Pulmonary artery endothelial cell (primary cell): ENCODE data around the gene ENAH. TPM values are rescaled to one million over a fixed set of nuclear protein-coding genes. Genes with fewer than 3 reads are reported as not detected.

Experiments
- DNase-seq: peaks from one replicate; pipeline ENCODE4 v3.0.0-alpha.2; 2011; ENCODE audit warnings: low read depth, low spot score
- total RNA-seq: library from RNA; depleted of rRNA; stranded (reverse); fragments of >200 nt; gene quantifications from 2 replicates; pipeline ENCODE4 v1.2.3, GENCODE V29; 2014

Gene ENAH
- total RNA-seq, 1 donor from 2014 or later = 46.0 TPM

DNA sequence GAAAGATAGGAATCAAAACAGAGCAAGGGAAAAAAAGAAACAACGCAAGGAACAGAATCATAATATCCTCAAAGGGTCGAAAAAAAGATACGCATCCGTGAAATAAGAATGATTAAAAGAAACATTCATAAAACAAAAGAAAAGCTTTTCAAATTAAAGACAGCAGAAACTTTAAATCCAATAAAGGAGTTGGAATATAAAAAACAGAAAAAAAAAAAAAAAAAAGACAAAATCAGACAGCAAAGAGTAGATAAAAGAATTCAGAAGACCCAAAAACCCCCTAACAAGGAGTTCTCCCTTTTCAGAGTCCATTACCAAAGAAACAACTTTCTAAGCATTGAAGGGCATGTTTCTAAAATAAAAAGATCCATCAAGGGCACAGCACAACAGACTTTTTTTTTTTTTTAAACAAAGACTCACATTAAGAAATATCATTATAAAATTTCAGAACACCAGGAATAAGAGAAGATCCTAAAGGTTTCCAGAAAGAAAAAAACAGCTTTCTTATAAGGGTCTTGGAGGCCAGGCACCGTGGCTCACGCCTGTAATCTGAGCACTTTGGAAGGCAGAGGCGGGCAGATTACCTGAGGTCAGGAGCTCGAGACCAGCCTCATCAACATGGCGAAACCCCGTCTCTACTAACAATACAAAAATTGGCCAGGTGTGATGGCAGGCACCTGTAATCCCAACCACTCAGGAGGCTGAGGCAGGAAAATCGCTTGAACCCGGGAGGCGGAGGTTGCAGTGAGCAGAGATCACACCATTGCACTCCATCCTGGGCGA is 44.7 kb downstream of the ENAH start:
- no peak for DNase-seq

DNA sequence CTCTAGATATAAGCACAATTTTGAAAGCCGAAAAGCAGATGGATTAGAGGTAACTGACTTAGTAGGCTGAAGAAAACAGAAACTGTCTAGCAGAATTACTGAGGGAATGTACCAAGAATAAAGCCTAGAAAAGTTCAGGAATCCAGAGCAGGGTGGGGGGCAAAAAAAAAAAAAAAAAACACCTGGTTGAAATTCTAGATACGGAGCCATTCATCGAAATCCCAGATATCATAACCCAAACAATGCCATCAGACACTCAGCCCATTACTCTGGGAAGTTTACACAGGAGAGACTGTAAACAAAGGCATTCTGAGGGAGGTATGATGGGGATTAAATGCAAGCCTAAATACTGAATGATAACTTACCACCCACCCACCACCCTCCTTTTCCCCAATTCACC is 45.6 kb downstream of the ENAH start:
- DNase-seq = no peak

DNA sequence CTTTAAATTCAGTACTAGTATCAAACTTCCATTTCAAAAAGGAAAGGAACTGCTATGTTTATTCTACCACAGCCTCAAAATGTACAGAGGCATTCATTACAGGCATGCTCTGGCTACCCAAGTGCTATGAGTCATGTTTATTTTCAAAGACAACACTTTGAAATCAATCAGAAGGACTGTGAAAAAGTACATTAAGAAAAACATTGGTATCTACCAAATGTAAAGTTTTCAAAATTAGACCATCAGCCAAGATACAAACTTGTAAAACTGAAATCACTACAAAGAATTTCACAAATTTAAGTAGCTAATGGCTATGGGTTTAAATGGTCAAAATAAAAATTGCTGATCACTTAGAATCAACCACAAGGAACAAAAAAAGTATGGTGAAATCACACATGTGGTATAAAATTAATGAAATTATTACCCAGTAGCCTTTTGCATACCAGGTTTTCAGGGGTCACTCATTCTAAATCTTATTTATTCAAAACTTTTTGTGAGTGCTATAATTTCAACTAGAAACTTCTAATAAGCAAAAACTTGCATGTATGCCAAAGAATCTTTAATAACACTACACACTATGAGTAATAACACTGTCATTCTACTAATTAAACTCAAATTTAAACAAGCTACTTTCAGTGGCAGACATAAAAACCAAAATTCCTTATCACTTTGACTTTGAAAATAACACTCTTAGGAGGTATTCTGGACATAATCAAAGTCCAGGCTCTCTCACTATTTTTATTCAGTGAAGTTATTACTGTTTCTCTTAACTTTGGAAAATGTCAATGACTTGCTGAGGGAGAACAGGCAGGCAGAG is 49.2 kb downstream of the ENAH start:
- peak; percentile 17 for DNase-seq

DNA sequence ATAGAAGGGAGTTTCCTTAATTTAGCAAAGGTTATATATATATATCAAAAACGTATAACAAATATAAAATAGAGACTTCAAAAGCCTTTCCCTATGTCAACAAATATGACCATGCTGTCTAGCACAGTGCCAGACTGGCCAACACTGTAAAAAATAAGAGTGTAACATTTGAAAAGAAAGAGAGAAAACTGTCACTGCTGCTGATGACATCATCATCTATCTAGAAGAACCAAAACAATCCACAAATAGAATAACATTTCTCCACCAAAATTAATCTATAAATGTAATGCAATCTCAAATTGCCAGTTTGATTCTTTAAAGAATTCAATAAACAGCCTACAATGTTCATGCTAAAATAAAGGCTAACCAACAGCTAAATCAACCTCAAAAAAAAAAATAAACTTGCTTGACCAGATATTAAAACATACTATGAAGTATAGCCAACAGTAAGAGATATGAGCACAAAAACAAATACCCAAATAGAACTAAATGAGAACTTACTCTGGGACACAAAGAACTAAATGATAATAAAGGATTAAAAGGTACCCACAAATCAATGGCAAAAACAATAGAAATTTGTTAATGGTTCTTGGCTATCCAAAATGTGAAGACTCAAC is 50.2 kb downstream of the ENAH start:
- DNase-seq = no peak

DNA sequence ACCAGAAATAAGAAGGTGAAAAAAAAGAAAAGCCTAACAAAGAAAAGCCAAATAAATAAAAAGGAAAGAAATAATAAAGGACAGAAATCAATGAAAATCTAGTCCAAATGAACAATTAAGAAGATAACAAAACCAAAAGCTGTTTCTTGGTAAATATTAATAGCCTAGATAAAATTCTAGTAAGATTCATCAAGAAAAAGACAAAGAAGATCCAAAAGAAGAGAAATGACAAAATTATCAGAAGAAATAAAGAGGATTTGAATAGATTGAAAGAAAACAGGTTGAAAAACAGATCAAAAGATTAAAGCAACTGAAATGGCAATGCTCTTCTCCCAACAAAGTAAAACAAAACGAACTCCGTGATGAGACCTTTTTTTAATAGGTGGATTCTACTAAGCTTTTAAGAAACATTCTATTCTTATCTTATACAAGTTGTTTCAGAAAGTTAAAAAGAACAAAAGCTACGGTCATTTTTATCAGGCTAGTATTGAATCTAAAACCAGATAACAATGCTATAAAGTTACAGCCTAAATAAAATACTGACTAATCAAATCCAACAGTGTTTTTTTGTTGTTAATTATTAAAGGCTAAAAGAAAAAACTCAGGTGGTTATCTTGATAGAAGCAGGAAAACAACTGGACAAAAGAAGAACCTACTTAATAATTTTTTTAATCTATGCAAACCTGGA is 50.9 kb downstream of the ENAH start:
- DNase-seq = no peak

DNA sequence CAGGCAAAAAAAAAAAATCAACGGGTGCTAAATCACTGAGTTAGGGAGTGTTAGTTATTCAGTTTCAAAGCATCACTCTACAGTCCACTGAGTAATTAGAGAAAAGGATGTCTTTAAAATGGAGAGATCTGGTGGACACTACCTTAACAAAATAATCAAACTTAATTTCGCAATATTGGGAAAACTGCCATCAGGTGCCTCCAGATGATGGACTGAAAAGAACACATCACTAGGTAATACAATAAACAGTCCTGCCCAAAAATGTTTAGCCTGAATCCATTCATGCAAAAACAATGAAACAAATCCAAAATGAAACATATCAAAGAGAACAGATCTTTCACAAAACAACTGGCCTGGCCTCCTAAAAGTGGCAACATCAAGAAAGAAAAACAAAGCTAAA is 54.1 kb downstream of the ENAH start:
- no peak for DNase-seq

DNA sequence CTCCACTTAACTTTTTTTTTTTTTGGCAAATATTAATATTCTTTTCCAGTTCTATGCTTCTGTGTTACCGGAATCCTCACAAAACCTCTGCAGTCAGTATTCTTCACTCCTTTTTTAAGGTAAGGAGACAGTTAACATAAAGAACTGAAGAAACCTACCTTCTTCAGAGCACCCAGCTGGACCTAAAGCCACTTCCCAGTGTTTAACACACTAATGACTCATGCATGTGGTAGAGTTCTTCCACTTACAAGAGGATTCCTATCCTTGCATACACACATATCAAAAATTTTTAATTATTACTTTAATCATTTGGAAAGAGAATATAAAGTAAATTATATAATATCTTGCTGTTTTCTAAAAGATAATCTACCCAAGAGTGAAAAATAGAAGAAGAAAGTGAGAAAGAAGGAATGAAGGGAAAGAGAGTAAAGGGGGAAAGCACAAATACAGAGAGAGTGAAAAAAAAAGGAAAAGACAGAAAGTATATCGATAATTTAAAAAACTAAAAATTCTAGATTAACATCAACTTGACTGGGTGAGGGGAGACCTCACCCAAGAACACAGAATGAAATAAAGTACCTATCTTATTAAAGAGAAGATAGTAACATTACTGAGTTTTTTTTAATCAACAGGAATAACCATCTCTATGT is 54.9 kb downstream of the ENAH start:
- no peak for DNase-seq

DNA sequence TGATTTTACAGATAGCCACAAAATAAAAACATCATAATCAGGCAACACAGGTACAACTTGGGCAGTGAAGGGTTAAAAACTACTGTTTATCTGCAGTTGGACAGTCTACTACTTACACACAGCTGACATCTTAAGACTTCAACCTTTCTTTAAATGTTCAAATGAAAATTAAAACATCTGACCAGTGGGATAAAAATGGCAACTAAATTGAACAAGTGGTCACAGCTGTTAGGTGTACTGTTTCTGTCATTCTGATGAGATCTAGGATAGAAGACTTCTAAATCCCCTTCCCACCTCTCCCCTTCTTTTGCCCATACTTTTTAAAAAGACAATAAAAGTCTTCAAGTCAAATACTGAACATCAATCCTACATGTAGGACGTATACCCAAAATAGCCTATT is 56.2 kb downstream of the ENAH start:
- DNase-seq = no peak

DNA sequence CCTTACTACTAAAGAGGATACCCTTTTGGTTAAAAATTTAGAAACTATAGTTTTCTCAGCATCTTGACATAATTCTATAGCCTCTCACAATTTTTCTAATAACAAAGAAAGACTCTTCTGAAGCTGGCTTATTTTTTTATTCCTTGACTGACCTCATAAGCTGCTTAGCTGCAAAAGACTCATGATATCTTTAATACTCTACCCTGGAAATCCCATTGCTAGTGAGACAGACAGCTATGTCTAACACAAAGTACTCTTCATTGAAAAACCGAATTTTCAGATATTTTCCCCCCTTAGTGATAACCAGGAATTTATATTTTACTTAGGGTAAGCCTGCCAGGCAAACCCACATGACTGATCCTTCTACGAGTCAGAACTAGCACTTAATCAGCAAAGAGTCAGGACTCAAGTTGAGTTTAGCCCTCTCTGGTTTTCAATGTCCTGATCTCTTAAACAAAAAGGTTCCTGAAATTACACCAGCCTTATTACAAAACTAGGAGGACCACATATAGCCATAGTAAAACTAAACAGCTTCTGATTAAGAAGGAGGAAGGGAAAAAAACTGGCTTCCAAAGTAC is 56.9 kb downstream of the ENAH start:
- DNase-seq = no peak

DNA sequence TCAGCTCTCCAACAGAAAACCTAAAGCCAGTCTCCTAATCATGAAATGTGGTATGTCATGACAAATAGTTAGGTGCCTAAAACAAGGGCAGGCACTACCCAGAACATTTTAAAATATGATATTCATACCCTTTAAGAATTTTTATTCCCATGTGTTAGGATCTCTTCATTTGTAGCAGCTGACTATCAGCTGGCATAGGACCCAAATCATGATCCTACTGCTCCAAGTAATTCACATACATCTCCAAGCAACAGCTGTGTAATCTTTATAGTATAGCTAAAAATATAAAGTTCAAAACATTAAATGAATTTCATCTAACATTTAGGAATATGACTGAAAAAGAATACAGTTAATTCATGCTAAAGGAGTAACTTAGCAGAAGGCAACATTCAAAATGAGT is 57.5 kb downstream of the ENAH start:
- no peak for DNase-seq

DNA sequence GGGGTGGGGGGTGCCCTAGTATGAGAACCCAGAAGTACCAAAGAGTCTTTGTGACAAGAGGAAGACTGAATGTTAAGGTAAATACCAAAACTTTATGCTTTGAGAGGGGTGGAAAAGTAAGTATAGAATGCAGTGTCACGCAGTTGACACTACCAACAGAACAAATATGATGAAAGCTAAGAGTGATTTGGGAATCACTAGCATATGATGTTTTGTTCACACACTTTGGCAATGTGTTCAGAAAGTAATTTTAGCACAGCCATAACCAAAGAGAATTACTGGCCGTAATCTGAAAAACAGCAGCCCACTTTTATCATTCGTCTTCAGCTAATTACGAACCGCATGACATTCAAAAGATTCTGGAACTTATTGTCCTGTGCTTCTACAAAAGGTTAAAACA is 59.5 kb downstream of the ENAH start:
- no peak for DNase-seq

DNA sequence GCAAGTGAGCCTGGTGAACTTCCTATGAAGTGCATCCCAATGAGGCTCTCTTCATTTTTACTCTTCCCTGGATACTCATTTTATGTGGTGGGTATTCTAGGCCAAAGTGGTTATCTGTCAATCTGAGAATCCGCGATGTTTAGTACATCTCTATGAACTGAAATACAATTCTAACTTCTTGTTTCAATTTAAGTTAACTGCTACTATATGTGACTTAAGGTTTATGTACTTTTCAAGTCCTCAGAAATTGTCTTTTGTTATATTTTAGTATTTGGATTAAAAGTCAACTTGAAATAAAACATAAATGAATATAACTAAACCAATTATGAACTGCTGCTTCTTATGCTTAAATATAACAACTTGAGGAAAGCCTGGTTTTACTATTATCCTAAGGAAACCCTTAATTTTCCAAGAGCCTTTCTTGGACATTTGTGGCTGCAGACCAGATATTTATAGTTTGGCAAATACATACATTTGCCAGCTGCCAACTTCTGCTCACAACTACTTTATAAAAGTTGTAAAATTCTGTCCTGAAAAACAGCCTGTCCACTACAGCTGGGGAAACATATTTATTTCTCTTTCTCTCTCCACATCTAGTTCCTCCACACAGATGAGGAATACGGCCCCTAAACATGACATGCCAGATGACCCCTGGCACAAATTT is 60.4 kb downstream of the ENAH start:
- DNase-seq = no peak

DNA sequence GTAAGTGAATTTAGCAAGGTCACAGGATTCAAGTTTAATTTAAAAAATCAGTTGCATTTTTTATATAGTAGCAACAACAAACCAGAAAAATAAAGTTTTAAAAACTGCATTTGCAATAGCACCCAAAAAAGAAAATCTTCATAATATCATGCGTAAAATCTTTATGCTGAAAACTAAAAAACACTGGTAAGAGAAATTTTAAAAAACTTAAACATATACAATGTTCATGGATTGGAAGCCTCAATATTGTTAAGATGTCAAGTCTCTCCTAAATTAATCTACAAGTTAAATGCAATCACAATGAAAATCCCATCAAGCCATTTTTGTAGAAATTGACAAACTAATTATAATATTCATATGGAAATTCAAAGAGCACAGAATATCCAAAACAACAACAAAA is 65.6 kb downstream of the ENAH start:
- DNase-seq = no peak

DNA sequence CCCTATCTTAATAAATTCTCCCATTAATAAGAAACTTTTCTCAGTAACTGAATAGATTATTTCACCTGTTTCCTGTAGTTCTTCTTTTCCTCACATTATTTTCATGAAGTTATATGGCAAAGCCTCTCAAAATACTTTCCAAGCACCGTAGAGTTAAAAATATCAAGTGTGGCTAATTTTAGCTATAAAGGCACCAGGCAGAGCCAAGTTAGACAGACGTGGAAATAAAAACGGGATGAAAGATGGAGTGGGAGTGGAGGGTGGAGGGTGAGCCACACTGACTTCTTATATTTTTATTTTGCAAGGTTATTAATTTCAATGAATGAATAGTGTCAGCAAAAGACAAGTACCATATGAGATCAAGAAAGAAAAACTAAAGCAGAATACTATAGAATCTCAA is 71.7 kb downstream of the ENAH start:
- no peak for DNase-seq

DNA sequence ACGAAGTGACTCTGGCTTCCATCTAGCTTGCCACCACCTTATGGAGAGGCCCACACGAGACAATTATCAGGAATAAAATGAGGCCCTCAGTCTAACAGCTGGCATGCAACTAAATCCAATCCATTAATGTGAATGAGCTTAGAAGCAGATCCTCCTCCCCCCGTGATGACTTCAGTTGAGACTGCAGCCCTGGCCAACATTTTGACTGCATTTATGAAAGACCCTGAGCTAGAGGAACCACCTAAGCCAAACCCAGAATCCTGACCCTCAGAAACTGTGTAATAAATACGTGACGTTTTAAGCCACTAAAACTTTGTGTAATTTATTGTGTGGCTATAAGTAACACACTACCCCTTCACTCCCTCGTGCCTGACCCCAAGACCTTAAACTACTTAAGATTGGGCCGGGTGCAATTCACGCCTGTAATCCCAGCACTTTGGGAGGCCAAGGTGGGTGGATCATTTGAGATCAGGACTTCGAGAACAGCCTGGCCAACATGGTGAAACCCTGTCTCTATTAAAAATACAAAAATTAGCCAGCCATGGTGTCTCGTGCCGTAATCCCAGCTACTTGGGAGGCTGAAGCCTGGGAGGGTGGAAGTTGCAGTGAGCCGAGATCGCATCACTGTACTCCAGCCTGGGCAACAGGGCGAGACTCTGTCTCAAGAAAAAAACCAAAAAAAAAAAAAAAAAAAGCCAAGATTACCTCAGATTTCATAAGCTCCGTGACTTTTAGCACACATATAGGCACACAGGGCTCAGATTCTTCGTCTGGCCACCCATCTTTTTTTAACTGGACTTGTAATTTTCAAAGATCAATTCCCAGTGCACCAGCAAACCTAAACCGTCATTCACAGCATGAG is 72.5 kb downstream of the ENAH start:
- no peak for DNase-seq

DNA sequence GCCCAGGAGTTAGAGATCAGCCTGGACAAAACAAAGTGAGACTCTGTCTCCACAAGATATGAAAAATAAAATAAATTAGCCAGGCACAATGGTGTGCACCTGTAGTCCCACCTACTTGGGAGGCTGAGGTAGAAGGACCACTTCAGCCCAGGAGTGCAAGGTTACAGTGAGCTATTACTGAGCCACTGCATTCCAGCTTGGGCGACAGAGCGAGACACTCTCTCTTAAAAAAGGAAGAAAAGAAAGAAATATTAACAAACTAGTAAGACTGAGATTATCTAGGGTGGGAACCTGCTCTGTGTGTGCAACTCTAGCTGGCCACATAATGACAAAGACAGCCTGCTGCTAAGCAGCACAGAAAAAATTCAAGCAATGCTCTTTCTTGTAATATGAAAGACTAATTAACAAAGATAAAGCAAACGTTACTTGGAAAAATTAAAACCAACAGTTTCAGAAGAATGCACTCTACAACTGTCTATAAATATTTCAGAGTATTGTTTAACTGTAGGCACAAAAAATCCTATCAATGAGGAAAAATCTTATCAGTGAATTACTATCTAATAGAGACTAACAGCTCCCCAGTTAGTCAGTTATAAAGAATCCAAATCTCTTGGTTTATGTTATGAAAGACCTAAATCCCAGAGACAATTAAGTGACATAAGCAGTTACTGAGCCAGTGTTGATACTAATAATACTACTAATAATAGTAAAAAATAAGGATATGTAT is 74.5 kb downstream of the ENAH start:
- no peak for DNase-seq

DNA sequence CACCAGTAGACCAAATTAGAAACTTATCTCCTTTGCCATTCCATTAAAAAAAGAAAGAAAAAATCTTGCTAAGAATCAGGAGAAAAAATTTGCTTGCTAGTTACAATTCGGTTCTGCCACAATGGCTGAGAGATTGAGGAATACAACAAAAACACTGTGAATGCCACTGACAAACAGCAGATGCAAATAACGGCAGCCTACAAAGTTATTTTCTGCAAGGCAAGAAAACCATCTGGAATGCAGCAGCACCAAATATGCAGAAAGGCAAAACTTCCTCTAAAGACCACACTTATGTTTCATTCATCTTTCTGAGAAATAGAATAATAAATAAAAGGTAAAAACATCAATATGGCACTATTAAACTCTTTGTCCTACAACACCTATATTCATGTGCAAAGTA is 75.7 kb downstream of the ENAH start:
- no peak for DNase-seq

DNA sequence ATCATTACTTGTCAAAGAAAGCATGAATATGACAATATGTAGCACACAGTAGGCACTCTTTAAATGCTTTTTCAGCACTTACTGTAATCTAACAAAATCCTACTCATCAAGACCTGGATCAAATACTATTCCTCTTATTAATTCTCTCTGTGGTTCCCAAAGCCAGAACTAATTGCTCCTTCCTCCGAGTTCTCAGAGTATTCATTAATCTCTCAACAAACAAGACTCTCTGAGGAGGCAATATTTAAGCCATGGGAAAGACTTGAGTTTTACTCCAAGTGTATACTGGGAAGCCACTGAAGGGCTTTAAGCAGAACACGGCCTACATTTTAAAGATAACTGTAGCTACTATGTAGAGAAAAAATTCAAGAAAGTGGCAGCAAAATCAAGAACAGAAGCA is 79.7 kb downstream of the ENAH start:
- DNase-seq = no peak

DNA sequence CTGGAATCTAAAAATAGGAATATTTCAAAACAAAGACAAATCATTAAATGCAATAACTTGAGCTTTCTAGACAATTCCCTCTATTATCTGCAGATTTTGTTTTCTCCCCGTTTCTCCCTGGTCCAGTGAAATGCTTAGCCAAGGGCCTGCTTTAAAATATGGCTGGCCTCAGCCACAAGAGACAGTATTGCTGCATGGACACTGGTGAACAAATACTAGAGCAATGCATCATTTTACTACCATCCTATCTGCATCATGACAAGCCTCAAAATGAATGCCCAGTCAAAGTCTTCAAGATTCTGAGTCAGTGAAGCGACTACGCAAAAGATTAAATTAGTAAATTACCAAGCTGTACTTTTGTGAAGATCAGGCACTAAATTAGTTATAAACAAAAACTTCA is 80.5 kb downstream of the ENAH start:
- DNase-seq = no peak
